Endothelial cell of umbilical vein (primary cell): ENCODE measurements around the gene ALB.

Experiments
- FOS ChIP-seq: IDR thresholded peaks from 2 replicates; pipeline ENCODE4 v1.6.1; 2011; ENCODE audit warnings: mild to moderate bottlenecking, low read length, moderate library complexity, borderline replicate concordance; ENCODE audit not compliant: insufficient read depth
- POLR2A ChIP-seq: IDR thresholded peaks from 2 replicates; pipeline ENCODE4 v1.6.1; 2012; ENCODE audit warnings: low read depth, mild to moderate bottlenecking, control low read depth, low read length
- TF ChIP-seq, protein P1 (sequence below), 2 donors: IDR thresholded peaks; 1 replicate in 1 of 2; 2 replicates in 1 of 2; pipeline ENCODE4 v1.5.1; 2011; ENCODE audit warnings: low read length in 2 of 2, mild to moderate bottlenecking in 2 of 2, moderate library complexity in 2 of 2, control low read depth in 1 of 2, inconsistent platforms in 1 of 2, low read depth in 1 of 2; ENCODE audit not compliant: insufficient read depth in 1 of 2; ENCODE audit errors: extremely low read depth in 1 of 2

DNA sequence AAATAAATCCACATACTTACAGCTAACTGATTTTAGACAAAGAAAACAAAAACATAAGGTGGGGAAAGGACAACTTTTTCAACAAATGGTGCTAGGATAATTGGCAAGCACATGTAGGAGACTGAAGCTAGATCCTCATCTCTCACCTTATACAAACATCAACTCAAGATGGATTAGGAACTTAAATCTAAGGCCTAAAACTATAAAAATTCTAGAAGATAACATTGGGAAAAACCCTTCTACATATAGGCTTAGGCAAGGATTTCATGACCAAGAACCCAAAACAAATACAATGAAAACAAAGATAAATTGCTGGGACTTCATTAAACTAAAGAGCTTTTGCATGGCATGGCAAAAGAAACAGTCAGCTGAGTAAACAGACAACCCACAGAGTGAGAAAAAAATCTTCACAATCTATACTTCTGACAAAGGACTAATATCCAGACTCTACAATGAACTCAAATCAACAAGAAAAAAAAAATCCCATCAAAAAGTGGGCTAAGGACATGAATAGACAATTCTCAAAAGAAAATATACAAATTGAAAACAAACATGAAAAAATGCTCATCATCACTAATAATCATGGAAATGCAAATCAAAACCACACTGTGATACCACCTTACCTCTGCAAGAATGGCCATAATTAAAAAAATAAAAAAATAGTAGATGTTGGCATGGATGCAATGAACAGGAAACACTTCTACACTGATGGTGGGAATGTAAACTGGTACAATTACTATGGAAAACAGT lies 17.8 kb downstream of the ALB start:
- TF ChIP-seq, protein P1, sequence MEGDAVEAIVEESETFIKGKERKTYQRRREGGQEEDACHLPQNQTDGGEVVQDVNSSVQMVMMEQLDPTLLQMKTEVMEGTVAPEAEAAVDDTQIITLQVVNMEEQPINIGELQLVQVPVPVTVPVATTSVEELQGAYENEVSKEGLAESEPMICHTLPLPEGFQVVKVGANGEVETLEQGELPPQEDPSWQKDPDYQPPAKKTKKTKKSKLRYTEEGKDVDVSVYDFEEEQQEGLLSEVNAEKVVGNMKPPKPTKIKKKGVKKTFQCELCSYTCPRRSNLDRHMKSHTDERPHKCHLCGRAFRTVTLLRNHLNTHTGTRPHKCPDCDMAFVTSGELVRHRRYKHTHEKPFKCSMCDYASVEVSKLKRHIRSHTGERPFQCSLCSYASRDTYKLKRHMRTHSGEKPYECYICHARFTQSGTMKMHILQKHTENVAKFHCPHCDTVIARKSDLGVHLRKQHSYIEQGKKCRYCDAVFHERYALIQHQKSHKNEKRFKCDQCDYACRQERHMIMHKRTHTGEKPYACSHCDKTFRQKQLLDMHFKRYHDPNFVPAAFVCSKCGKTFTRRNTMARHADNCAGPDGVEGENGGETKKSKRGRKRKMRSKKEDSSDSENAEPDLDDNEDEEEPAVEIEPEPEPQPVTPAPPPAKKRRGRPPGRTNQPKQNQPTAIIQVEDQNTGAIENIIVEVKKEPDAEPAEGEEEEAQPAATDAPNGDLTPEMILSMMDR (IDR thresholded peaks at IDR 0.05; ENCODE audit: extremely low read depth in 1 of 2, insufficient read depth in 1 of 2, low read depth in 1 of 2, low read length in 2 of 2): no peak
- no peak for TF ChIP-seq POLR2A
- TF ChIP-seq FOS: no peak
